DND-41 (cell line): ENCODE data around the gene AGAP1.

Experiments used
- ATAC-seq: fragments of 200-7000 bp; cut with Tn5 transposase; 3 replicates; pipeline ENCODE4 v1.9.1; 2021; ENCODE audit warnings: low read depth; ENCODE audit not compliant: insufficient read depth
- DNase-seq: peaks from one replicate; pipeline ENCODE4 v3.0.0-alpha.2; 2020
- H2AFZ ChIP-seq: 2 replicates; pipeline ENCODE4 v1.6.0; 2012; ENCODE audit warnings: low read depth, low read length
- H3K27ac ChIP-seq: 2 replicates; pipeline ENCODE4 v1.5.1; 2012; ENCODE audit warnings: low read length, inconsistent platforms
- H3K27me3 ChIP-seq: fragments of 200-600 bp; sonication (generic); 2 replicates; pipeline ENCODE4 v1.6.0; 2012; ENCODE audit warnings: low read length, mild to moderate bottlenecking, inconsistent platforms; ENCODE audit not compliant: insufficient read depth, poor library complexity
- H3K36me3 ChIP-seq: 2 replicates; pipeline ENCODE4 v1.5.1; 2012; ENCODE audit warnings: low read length, inconsistent platforms; ENCODE audit not compliant: insufficient read depth
- H3K4me1 ChIP-seq: 2 replicates; pipeline ENCODE4 v1.5.1; 2012; ENCODE audit warnings: mild to moderate bottlenecking, low read length; ENCODE audit not compliant: insufficient read depth
- H3K4me2 ChIP-seq: 2 replicates; pipeline ENCODE4 v1.6.0; 2012; ENCODE audit warnings: mild to moderate bottlenecking, moderate library complexity, low read length, inconsistent platforms; ENCODE audit not compliant: insufficient read depth
- H3K4me3 ChIP-seq, 2 experiments: fragments of 200-600 bp in 1 of 2; shearing (Covaris generic) in 1 of 2; 2 replicates each; pipeline ENCODE4 v1.5.1; 2012 to 2016; ENCODE audit warnings: inconsistent platforms in 2 of 2, low read length in 2 of 2, mild to moderate bottlenecking in 2 of 2, low read depth in 1 of 2, moderate library complexity in 1 of 2
- H3K79me2 ChIP-seq: 2 replicates; pipeline ENCODE4 v1.6.0; 2012; ENCODE audit warnings: low read length, inconsistent platforms; ENCODE audit not compliant: insufficient read depth
- H3K9ac ChIP-seq: 2 replicates; pipeline ENCODE4 v1.6.0; 2012; ENCODE audit warnings: low read depth, mild to moderate bottlenecking, inconsistent platforms, low read length, moderate library complexity
- H3K9me3 ChIP-seq: 2 replicates; pipeline ENCODE4 v1.5.1; 2012; ENCODE audit warnings: low read length, moderate library complexity, mild to moderate bottlenecking, inconsistent platforms; ENCODE audit not compliant: insufficient read depth, severe bottlenecking
- H4K20me1 ChIP-seq: 2 replicates; pipeline ENCODE4 v1.6.0; 2012; ENCODE audit warnings: low read length; ENCODE audit not compliant: insufficient read depth
- EZH2 ChIP-seq: IDR thresholded peaks from 3 replicates; pipeline ENCODE4 v1.6.1; 2012; ENCODE audit warnings: borderline replicate concordance, low read depth, mild to moderate bottlenecking, moderate library complexity, low read length, inconsistent platforms; ENCODE audit not compliant: severe bottlenecking
- TF ChIP-seq, protein P1 (sequence below): IDR thresholded peaks from 2 replicates; pipeline ENCODE4 v1.5.1; 2012; ENCODE audit warnings: borderline replicate concordance, low read length, moderate library complexity, mild to moderate bottlenecking; ENCODE audit not compliant: poor library complexity, severe bottlenecking; ENCODE audit errors: extremely low read depth

Gene AGAP1

DNA sequence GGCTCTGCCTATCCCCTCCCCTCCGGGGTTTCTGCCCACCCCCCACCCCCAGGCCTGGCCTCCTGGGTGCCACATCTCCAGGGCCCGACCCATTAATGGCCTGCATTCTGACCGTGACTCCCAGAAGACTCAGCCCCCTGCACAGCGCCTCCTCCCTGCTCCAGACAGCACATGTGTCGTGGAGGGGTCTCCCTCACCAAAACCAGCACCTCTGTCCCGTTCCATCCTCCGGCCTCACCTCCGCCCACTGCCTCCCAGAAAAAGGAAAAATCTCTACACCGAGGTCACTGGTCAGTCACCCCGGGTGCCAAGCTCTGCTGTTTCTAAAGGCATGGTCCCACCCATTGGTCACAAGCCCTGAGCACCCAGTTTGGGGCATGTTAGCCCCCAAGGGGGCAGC, 609.1 kb downstream of the AGAP1 start:
- no peak overlapping the region for H3K27ac ChIP-seq
- H4K20me1 ChIP-seq, result peaks cover 2% of the 10 kb centered on the region
- no peaks in the 10 kb centered on the region for H3K4me1 ChIP-seq
- ATAC-seq (no peak), DNase-seq (no peak)
- H3K9ac ChIP-seq, result no peak overlapping the region
- no peaks in the 10 kb centered on the region for H3K36me3 ChIP-seq
- TF ChIP-seq, protein P1, sequence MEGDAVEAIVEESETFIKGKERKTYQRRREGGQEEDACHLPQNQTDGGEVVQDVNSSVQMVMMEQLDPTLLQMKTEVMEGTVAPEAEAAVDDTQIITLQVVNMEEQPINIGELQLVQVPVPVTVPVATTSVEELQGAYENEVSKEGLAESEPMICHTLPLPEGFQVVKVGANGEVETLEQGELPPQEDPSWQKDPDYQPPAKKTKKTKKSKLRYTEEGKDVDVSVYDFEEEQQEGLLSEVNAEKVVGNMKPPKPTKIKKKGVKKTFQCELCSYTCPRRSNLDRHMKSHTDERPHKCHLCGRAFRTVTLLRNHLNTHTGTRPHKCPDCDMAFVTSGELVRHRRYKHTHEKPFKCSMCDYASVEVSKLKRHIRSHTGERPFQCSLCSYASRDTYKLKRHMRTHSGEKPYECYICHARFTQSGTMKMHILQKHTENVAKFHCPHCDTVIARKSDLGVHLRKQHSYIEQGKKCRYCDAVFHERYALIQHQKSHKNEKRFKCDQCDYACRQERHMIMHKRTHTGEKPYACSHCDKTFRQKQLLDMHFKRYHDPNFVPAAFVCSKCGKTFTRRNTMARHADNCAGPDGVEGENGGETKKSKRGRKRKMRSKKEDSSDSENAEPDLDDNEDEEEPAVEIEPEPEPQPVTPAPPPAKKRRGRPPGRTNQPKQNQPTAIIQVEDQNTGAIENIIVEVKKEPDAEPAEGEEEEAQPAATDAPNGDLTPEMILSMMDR, result no peak
- no peak for TF ChIP-seq EZH2
- H3K79me2 ChIP-seq, result no peaks in the 10 kb centered on the region
- no peak overlapping the region for H3K4me3 ChIP-seq
- H3K27me3 ChIP-seq, result no peaks in the 10 kb centered on the region
- H3K4me2 ChIP-seq, result no peak overlapping the region
- no peaks in the 10 kb centered on the region for H3K9me3 ChIP-seq
- no peak overlapping the region for H2AFZ ChIP-seq

DNA sequence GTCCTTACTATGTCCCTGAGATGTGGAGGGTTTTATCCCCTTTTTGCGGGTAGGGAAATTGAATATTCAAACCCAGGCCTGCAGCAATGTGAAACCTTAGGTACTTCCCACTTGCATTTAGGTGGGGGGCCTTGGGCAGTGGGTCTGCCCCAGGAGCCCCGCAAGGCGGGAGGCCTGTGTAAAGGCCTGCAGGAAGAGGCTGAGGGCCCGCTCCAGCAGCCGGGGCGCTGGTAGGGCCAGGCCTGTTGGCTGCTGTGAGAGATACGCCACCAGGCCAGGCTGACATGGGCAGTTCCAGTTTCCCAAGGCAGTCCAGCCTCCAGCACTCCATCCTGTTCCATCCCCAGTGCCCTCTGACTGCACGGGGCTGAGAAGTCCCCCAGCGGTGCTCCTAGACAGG, 610.1 kb downstream of the AGAP1 start:
- Histone ChIP-seq H3K4me1 (no peaks in the 10 kb centered on the region), H3K27me3 (no peaks in the 10 kb centered on the region), H2AFZ (no peak overlapping the region), H3K4me3 (no peak overlapping the region), H3K27ac (no peak overlapping the region), H3K36me3 (no peaks in the 10 kb centered on the region), H3K79me2 (no peaks in the 10 kb centered on the region), H4K20me1 (peaks cover 2% of the 10 kb centered on the region), H3K4me2 (no peak overlapping the region), H3K9me3 (no peaks in the 10 kb centered on the region), H3K9ac (no peak overlapping the region)
- no peak for TF ChIP-seq EZH2
- TF ChIP-seq, protein P1, result no peak
- ATAC-seq (no peak), DNase-seq (no peak)

DNA sequence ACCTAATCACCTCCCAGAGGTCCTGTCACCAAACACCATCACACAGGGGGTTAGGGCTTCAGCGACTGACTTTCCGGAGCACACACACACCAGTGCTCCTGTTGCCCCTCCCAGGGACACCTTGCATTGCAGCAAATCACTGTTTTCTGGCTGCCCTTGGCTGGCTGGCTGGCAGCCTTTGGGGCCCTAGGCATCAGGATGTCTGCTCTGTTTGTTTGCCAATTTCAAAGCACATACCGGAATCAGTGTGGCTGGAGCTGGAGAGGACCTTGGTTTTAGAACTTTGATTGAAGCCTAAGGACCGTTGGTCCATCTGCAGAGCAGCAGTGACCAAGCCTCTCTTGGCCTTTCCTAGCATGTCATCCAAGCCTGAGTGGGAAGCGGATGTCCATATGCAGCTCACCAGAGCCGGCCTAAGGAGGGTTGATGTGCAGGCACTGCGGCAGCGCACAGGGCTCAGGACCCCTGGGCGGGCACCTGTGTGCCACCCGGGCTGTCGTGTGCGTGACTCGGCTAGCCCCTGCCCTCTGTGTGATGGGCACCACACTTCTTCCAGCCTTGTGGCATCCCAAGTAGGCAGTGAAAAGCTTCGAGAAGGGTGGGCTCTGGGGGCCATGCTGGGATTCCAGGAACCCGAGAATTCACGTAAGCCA, 612.2 kb downstream of the AGAP1 start:
- Histone ChIP-seq H3K27ac (no peak overlapping the region), H2AFZ (no peak overlapping the region), H3K9ac (no peak overlapping the region), H3K4me2 (no peak overlapping the region), H3K36me3 (no peaks in the 10 kb centered on the region), H3K9me3 (no peaks in the 10 kb centered on the region), H3K4me1 (no peaks in the 10 kb centered on the region), H3K4me3 (no peak overlapping the region), H4K20me1 (peaks cover 2% of the 10 kb centered on the region), H3K27me3 (no peaks in the 10 kb centered on the region), H3K79me2 (no peaks in the 10 kb centered on the region)
- no peak for DNase-seq
- no peak for ATAC-seq
- TF ChIP-seq, protein P1, result no peak
- TF ChIP-seq EZH2, result no peak
